Sciatic nerve (tissue), 2 donors: ENCODE data around the gene TNNT2. TPM values are rescaled to one million over a fixed set of nuclear protein-coding genes. Genes with fewer than 3 reads are reported as not detected.

Experiments
- ATAC-seq: fragments of 200-7000 bp; cut with Tn5 transposase; one replicate; pipeline ENCODE4 v1.9.1; 2020; ENCODE audit warnings: mild to moderate bottlenecking, moderate library complexity
- DNase-seq: peaks from one replicate; pipeline ENCODE4 v3.0.0-alpha.2; 2020; ENCODE audit warnings: low spot score
- intact Hi-C: fragments of 100-400 bp; cut with DNase I; formaldehyde crosslinking; loops from one replicate; pipeline ENCODE4 v1.14.2; 2022
- total RNA-seq: library from RNA; stranded (reverse); fragmentation: NEBNext Ultra II Directional; extraction: Animal tissue kit (Norgen Biotek cat#: 25700); gene quantifications from one replicate; pipeline ENCODE4 v1.2.1, GENCODE V29; 2021
- donor health status: DM: no; HTN: no; CAD: no.
- donor health status: DM: no; HTN: no; CAD: no.

The TNNT2 gene
- total RNA-seq, 1 donor from 2014 or later, result 63.7 TPM

- DNase-seq (no peak), ATAC-seq (no peak)
- intact Hi-C loops, result no loop called here
These were observed 29.8 kb downstream of the TNNT2 start for GRCh38 chr1:201347498-201348210.

GRCh38 chr1:201346987-201347386 is 30.5 kb downstream of the TNNT2 start:
- intact Hi-C loops, result no loop called here
- DNase-seq (no peak), ATAC-seq (no peak)

DNA sequence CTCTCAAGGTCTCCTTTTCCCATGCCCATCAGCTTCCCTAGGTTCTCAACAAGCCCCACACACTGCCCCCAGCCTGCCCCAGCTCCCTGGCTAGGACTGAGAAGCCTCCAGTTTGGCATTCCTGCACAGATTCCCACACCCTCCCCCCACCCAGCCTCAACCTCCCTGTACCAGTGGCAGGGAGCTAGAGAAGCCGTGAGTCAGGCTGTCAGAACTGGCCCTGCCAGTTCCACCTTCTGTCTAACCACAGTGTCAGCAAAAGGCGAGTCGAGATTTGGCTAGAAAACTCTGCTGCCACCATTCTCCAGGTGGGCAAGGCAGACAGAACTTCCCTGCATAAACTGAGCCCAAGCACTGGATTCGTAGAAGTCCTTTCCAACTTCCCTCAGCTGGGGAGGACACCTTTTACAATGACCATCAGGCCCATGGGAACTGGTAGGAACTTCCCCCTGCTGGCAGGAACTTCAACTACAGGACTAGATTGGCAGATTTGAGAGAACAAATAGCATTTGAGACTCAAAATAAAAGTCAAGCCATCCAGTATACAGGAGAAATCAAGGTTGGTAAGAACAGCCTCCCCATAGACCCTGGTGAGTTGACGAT is 31.0 kb downstream of the TNNT2 start:
- intact Hi-C loops, result no loop called here
- DNase-seq, result no peak
- ATAC-seq, result no peak

- ATAC-seq (no peak), DNase-seq (no peak)
- intact Hi-C loops, result no loop called here
These were observed 32.5 kb downstream of the TNNT2 start for GRCh38 chr1:201345081-201345355.

- DNase-seq, result no peak
- intact Hi-C loops, result no loop called here
- ATAC-seq, result no peak
These were observed 33.0 kb downstream of the TNNT2 start for GRCh38 chr1:201344206-201345080.

DNA sequence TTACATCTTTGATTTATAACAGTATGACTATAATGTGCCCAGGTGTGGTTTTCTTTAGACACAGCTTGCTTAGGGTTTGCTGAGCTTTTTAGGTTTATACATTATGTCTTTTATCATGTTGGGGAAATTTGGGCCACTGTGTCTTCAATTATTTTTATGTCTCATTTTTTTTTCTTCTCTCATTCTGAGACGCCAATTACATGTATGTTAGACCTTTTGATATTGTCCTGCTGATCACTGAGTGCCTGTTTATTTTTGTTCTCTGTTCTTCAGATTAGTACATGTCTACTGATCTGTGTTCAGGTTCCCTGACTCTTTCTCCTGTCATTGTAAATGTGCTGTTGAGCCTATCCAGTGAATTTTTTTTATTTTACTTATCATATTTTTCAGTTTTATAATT is 36.1 kb downstream of the TNNT2 start:
- DNase-seq, result no peak
- intact Hi-C loops, result no loop called here
- no peak for ATAC-seq

GRCh38 chr1:201336711-201337450 is 40.6 kb downstream of the TNNT2 start:
- DNase-seq (no peak), ATAC-seq (no peak)
- intact Hi-C loops, result no loop called here

DNA sequence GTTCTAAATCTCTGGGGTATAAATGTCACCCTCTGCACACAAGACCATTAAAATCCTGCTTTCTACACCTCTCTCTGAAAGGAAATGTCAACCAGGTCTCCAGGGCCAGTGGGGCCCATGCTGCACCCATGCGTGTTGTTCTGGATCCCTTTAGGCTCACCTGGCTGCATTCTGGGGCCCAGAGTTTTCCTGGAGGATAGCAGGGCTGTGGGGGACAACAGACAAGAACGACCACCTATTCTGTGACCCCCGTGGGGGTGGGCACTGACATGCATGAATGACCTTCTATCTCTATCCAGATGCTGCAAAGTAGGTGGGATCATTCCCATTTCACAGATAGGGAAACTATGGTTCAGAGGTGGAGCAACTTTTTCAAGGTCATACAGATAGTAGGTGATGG is 41.6 kb downstream of the TNNT2 start:
- ATAC-seq (no peak), DNase-seq (no peak)
- intact Hi-C loops, result no loop called here

DNA sequence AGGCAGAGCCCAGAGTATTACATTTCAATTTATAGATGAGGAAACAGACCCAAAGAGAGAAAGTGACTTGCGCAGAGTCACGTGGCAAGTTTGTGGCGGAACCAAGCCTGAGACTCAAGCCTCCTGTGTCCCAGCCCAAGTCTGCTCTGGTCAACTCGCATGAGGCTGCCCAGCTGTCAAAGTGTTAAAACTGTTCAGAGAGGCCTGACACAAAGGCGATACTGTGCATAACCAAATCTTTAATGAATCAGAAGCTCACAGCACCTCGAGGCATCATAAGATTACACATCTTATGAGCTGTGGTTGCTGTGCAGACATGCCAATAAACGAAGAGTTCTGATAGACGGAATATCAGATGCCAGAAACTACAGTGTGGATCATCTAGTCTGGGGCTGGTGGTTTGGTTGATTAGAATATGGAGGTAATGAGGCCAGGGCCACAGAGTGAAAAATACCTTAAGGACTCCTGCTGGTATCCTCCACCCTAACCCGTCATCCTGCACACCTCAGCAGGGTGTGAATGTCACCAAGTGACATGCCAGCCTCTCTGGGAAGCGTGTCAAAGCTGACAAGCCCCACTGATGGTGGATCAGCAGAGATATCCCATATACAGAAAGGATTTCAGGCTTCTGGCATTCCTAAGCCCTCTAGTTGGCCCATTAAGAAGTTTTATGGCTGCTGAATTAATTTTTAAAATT is 42.2 kb downstream of the TNNT2 start:
- DNase-seq (no peak), ATAC-seq (no peak)
- intact Hi-C loops, result no loop called here

- intact Hi-C loops, result no loop called here
- DNase-seq (no peak), ATAC-seq (no peak)
These were observed 42.9 kb downstream of the TNNT2 start for GRCh38 chr1:201334325-201335173.

GRCh38 chr1:201332616-201333335 is 44.7 kb downstream of the TNNT2 start:
- DNase-seq (no peak), ATAC-seq (no peak)
- intact Hi-C loops, result no loop called here

DNA sequence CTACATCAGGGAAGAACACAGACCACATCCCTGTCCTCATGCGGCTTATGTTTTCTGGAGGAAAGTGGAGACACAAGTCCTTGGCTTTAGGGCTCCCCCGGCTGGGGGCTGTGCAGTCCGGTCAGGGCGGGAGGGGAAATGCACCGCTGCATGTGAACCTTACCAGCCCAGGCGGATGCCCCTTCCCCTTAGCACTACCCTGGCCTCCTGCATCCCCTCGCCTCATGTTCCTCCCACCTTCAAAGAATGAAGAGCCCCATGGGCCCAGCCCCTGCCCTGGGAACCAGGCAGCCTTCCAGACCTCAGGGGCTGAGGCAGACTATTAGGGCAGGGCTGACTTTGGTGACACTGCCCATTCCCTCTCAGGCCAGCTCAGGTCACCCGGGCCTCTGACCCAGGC is 45.5 kb downstream of the TNNT2 start:
- DNase-seq (no peak), ATAC-seq (no peak)
- intact Hi-C loops, result no loop called here

DNA sequence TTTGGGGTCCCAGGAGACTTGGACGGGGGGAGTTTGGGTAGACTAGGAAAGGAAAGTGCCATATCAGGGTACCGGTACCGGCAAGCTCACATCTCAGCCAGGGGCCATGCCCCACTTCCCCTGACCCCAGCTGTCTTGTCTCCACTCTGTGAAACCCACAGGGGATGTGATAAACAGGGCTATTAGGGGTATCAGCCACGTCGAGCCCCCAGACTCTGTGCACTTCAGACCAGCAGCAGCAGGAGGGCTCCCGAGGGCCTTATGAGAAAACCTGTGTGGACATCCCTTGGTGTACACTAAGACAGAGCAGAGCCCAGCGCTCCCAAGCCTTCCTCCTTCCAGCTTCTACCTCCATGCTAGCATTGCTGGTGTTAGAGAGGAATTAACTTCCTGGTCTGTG is 46.3 kb downstream of the TNNT2 start:
- intact Hi-C loops, result no loop called here
- DNase-seq, result no peak
- no peak for ATAC-seq

GRCh38 chr1:201330541-201330940 is 46.9 kb downstream of the TNNT2 start:
- intact Hi-C loops, result no loop called here
- DNase-seq, result no peak
- ATAC-seq, result no peak

GRCh38 chr1:201329801-201330200 is 47.7 kb downstream of the TNNT2 start:
- DNase-seq (no peak), ATAC-seq (no peak)
- intact Hi-C loops, result no loop called here

- no peak for ATAC-seq
- DNase-seq, result no peak
- intact Hi-C loops, result no loop called here
These were observed 48.2 kb downstream of the TNNT2 start for GRCh38 chr1:201329286-201329685.

GRCh38 chr1:201328576-201328975 is 48.9 kb downstream of the TNNT2 start:
- intact Hi-C loops, result no loop called here
- ATAC-seq (no peak), DNase-seq (no peak)
